ENCODE results near the gene WDPCP.

DNA sequence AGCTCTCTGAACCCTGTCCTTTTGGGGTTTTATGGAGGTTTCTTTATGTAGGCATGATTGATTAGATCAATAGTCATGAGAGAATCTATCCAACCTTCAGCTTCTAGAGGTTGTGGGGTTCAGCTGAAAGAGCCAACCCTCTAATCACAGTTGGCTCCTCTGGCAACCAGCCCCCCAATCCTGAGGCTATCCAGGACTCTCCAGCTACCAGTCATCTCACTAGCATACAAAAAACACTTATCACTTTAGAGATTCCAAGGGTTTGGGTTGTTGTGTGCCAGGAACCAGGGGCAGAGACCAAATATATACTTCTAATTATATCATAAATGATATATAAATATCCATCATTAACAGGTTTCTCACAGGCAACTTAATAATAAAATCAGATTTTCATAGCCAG lies 11.7 kb downstream of the WDPCP start:
- TF ChIP-seq, protein P1, sequence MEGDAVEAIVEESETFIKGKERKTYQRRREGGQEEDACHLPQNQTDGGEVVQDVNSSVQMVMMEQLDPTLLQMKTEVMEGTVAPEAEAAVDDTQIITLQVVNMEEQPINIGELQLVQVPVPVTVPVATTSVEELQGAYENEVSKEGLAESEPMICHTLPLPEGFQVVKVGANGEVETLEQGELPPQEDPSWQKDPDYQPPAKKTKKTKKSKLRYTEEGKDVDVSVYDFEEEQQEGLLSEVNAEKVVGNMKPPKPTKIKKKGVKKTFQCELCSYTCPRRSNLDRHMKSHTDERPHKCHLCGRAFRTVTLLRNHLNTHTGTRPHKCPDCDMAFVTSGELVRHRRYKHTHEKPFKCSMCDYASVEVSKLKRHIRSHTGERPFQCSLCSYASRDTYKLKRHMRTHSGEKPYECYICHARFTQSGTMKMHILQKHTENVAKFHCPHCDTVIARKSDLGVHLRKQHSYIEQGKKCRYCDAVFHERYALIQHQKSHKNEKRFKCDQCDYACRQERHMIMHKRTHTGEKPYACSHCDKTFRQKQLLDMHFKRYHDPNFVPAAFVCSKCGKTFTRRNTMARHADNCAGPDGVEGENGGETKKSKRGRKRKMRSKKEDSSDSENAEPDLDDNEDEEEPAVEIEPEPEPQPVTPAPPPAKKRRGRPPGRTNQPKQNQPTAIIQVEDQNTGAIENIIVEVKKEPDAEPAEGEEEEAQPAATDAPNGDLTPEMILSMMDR (IDR thresholded peaks at IDR 0.05; ENCODE audit: low read depth, low read length, poor library complexity, severe bottlenecking), result no peak
- no peak for TF ChIP-seq EZH2phosphoT487 (IDR thresholded peaks at IDR 0.05; ENCODE audit: borderline replicate concordance, low read length)
